ENCODE results near the gene KRT17. TPM values are rescaled to one million over a fixed set of nuclear protein-coding genes. Genes with fewer than 3 reads are reported as not detected.
"Not testable (repeated sequence)": the region's sequence is repeated elsewhere in the genome, so short reads cannot be mapped to it uniquely, and the experiment has no call there.

Gene KRT17
- total RNA-seq, 1 donor from 2014 or later: not detected

DNA sequence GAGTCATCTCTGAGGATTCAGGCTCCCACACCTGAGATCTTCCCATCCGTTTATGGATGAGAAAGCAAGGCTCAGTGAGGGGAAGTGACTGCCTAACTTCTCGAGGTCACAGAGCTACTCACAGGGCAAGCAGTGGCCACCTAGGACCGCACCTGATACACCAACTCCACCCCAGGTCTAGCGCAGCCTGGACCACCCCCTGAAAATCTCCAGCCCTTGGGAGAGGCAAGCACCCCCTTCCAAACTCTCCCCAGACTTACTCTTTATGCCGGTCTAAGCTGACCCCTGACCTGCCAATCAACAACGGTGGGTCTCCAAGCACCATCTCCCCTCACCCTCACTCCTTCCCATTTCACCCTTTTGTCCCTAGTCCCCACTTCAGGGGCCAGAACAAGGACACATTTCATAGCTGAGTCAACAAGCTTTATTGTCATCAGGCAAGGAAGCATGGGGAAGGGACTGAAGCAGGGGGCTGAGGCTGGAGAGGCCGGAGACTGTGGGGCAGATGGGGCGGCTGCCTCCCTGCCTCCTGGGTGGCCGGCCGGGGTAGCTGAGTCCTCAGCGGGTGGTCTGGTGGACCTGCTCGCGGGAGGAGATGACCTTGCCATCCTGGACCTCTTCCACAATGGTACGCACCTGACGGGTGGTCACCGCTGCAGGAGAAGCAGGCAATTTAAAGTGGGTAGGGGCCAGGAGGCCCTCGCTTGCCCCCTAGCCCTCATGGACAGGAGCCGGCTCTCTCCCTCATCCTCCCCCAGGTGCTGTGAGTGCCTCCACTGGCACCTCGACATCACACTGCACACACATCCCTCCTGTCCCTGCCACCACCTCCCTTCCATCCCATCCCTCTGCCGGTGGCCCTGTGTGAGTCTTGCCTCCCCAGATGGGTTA, 5.1 kb downstream of the KRT17 start:
- peaks cover 6% of the 10 kb centered on the region for H3K36me3 Mint-ChIP-seq (ENCODE audit: unreplicated experiment)
- peaks cover 2% of the 10 kb centered on the region for H3K27me3 Mint-ChIP-seq (ENCODE audit: unreplicated experiment)
- no peak overlapping the region for H3K27ac Mint-ChIP-seq (ENCODE audit: unreplicated experiment)
- H3K4me1 Mint-ChIP-seq (ENCODE audit: low read depth, unreplicated experiment): no peaks in the 10 kb centered on the region
- H3K9me3 Mint-ChIP-seq (ENCODE audit: unreplicated experiment): peaks cover 3% of the 10 kb centered on the region
- TF ChIP-seq, protein P1, sequence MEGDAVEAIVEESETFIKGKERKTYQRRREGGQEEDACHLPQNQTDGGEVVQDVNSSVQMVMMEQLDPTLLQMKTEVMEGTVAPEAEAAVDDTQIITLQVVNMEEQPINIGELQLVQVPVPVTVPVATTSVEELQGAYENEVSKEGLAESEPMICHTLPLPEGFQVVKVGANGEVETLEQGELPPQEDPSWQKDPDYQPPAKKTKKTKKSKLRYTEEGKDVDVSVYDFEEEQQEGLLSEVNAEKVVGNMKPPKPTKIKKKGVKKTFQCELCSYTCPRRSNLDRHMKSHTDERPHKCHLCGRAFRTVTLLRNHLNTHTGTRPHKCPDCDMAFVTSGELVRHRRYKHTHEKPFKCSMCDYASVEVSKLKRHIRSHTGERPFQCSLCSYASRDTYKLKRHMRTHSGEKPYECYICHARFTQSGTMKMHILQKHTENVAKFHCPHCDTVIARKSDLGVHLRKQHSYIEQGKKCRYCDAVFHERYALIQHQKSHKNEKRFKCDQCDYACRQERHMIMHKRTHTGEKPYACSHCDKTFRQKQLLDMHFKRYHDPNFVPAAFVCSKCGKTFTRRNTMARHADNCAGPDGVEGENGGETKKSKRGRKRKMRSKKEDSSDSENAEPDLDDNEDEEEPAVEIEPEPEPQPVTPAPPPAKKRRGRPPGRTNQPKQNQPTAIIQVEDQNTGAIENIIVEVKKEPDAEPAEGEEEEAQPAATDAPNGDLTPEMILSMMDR (IDR thresholded peaks at IDR 0.05; ENCODE audit: partially characterized antibody, unreplicated experiment): no peak
- no peak overlapping the region for H3K4me3 Mint-ChIP-seq (ENCODE audit: unreplicated experiment)
- peak; percentile 7 for DNase-seq

- peak; percentile 2 for DNase-seq
- TF ChIP-seq, protein P1 (IDR thresholded peaks at IDR 0.05; ENCODE audit: partially characterized antibody, unreplicated experiment): no peak
- H3K27ac Mint-ChIP-seq (ENCODE audit: unreplicated experiment): no peak overlapping the region
- H3K27me3 Mint-ChIP-seq (ENCODE audit: unreplicated experiment): peaks cover 2% of the 10 kb centered on the region
- no peak overlapping the region for H3K4me3 Mint-ChIP-seq (ENCODE audit: unreplicated experiment)
- peaks cover 3% of the 10 kb centered on the region for H3K9me3 Mint-ChIP-seq (ENCODE audit: unreplicated experiment)
- peaks cover 6% of the 10 kb centered on the region for H3K36me3 Mint-ChIP-seq (ENCODE audit: unreplicated experiment)
- no peaks in the 10 kb centered on the region for H3K4me1 Mint-ChIP-seq (ENCODE audit: low read depth, unreplicated experiment)
Measured at GRCh38 chr17:41618341-41619035, 5.9 kb downstream of the KRT17 start.

- Mint-ChIP-seq H3K27me3 (ENCODE audit: unreplicated experiment) (peaks cover 5% of the 10 kb centered on the region), H3K9me3 (ENCODE audit: unreplicated experiment) (peaks cover 3% of the 10 kb centered on the region), H3K36me3 (ENCODE audit: unreplicated experiment) (peaks cover 6% of the 10 kb centered on the region), H3K4me1 (ENCODE audit: low read depth, unreplicated experiment) (no peaks in the 10 kb centered on the region), H3K4me3 (ENCODE audit: unreplicated experiment) (no peak overlapping the region), H3K27ac (ENCODE audit: unreplicated experiment) (no peak overlapping the region)
- TF ChIP-seq, protein P1 (IDR thresholded peaks at IDR 0.05; ENCODE audit: partially characterized antibody, unreplicated experiment): no peak
- DNase-seq: peak; percentile 9
Measured at GRCh38 chr17:41617698-41618097, 6.7 kb downstream of the KRT17 start.

DNA sequence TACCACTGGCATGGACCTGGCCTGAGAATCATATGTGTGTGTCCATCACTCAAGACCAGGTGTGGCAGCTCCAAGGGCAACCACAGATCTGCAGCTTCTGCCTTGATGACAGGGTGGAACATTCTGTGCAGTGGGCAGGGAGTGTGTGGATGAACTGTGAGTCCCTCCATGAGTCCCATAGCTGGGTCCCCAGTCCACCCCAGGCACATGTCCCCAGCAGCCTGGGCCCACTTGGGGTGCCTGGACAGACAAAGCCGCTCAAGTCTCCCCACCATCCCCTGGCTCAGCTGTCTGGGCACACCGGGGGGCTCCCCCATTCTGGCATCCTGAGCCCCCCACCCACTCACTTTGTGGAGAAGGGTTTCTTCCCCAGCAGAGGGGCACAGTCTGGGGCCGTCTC, 7.2 kb downstream of the KRT17 start:
- H3K36me3 Mint-ChIP-seq (ENCODE audit: unreplicated experiment): peaks cover 6% of the 10 kb centered on the region
- TF ChIP-seq, protein P1 (IDR thresholded peaks at IDR 0.05; ENCODE audit: partially characterized antibody, unreplicated experiment): no peak

DNA sequence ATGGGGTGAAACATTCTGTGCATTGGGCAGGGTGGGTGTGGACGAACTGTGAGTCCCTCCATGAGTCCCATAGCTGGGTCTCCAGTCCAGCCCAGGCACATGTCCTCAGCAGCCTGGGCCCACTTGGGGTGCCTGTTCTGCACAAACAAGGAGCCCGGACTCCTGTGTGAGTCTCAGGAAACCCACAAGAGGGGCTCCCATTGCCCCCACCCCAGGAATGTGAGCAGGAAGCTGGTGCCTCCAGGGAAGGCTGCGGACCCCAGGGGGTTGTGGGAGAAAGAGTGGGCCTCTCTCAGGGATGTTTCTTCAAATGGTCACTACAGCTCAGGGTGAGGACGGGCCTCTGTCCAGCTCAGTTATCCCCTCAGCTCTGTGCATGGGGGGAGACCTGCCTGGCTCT, 7.9 kb downstream of the KRT17 start:
- H3K27ac Mint-ChIP-seq (ENCODE audit: unreplicated experiment); H3K36me3 Mint-ChIP-seq (ENCODE audit: unreplicated experiment); H3K27me3 Mint-ChIP-seq (ENCODE audit: unreplicated experiment); H3K4me3 Mint-ChIP-seq (ENCODE audit: unreplicated experiment); H3K9me3 Mint-ChIP-seq (ENCODE audit: unreplicated experiment); H3K4me1 Mint-ChIP-seq (ENCODE audit: low read depth, unreplicated experiment): not testable (repeated sequence)
- DNase-seq: peak; percentile 11

More for the DNA sequence above, 7.2 kb downstream of the KRT17 start:
- Mint-ChIP-seq H3K27me3 (ENCODE audit: unreplicated experiment) (peaks cover 6% of the 10 kb centered on the region), H3K4me3 (ENCODE audit: unreplicated experiment) (no peak overlapping the region), H3K4me1 (ENCODE audit: low read depth, unreplicated experiment) (no peaks in the 10 kb centered on the region), H3K9me3 (ENCODE audit: unreplicated experiment) (peaks cover 3% of the 10 kb centered on the region), H3K27ac (ENCODE audit: unreplicated experiment) (no peak overlapping the region)
- DNase-seq: peak; percentile 9

Data from glutamatergic neuron (in vitro differentiated cells).